Thoracic aorta (tissue), 2 donors: ENCODE data around the gene ATF7. TPM values are rescaled to one million over a fixed set of nuclear protein-coding genes. Genes with fewer than 3 reads are reported as not detected.

Experiments
- ATAC-seq: fragments of 150-250 bp; one replicate; pipeline ENCODE4 v1.8.0; 2017; ENCODE audit warnings: low read depth; ENCODE audit not compliant: insufficient number of reproducible peaks, low FRiP score
- DNase-seq: peaks from one replicate; pipeline ENCODE4 v3.0.0-alpha.2; 2020; ENCODE audit warnings: low spot score
- H3K27ac ChIP-seq, 2 donors: fragments of 200-600 bp; sonication (generic); 1 replicate in 1 of 2; 2 replicates in 1 of 2; pipeline ENCODE4 v1.5.1; 2016; ENCODE audit warnings: mild to moderate bottlenecking in 2 of 2, moderate library complexity in 2 of 2
- H3K27me3 ChIP-seq: fragments of 200-600 bp; sonication (generic); replicated peaks from 2 replicates; pipeline ENCODE4 v1.6.0; 2016; ENCODE audit warnings: mild to moderate bottlenecking; ENCODE audit not compliant: insufficient read depth
- H3K36me3 ChIP-seq: fragments of 200-600 bp; sonication (generic); one replicate; pipeline ENCODE4 v1.5.1; 2016
- H3K4me1 ChIP-seq, 2 donors: fragments of 200-600 bp; sonication (generic); 1 replicate in 1 of 2; 2 replicates in 1 of 2; pipeline versions ENCODE4 v1.5.1 to v1.6.0; 2016; ENCODE audit warnings: low read depth in 2 of 2, mild to moderate bottlenecking in 1 of 2; ENCODE audit not compliant: control insufficient read depth in 1 of 2
- H3K4me3 ChIP-seq: fragments of 200-600 bp; sonication (generic); 2 replicates; pipeline ENCODE4 v1.5.1; 2016; ENCODE audit warnings: mild to moderate bottlenecking
- H3K9me3 ChIP-seq: fragments of 200-600 bp; sonication (generic); 2 replicates; pipeline ENCODE4 v1.5.1; 2016
- CTCF ChIP-seq: fragments of 200-600 bp; sonication (generic); IDR thresholded peaks from one replicate; pipeline ENCODE4 v1.5.1; 2019; ENCODE audit warnings: antibody characterized with exemption
- total RNA-seq, 2 donors: library from RNA; depleted of rRNA; stranded (reverse); fragments of >200 nt; gene quantifications; one replicate each; pipeline versions ENCODE4 v1.1.0 to v1.2.3, GENCODE V29; 2016

The ATF7 gene
- total RNA-seq, 2 donors from 2014 or later: 24.4 to 82.1 TPM

GRCh38 chr12:53492188-53492587 lies 134.0 kb downstream of the ATF7 start:
- no peak for TF ChIP-seq CTCF
- H3K4me3 ChIP-seq: peak overlapping the region; percentile 83
- H3K27me3 ChIP-seq: no peaks in the 10 kb centered on the region
- no peak for DNase-seq
- H3K9me3 ChIP-seq: no peaks in the 10 kb centered on the region
- H3K36me3 ChIP-seq: no peaks in the 10 kb centered on the region
- no peak for ATAC-seq
- H3K4me1 ChIP-seq: peaks cover 10 to 25% of the 10 kb centered on the region in 2 donors
- H3K27ac ChIP-seq: peak overlapping the region; percentile 83 to 90

- DNase-seq (no peak), ATAC-seq (no peak)
Observed at GRCh38 chr12:53489242-53489864, 136.8 kb downstream of the ATF7 start.

GRCh38 chr12:53486736-53487487 lies 139.3 kb downstream of the ATF7 start:
- no peak for DNase-seq
- H3K4me1 ChIP-seq: peaks cover 0 to 5% of the 10 kb centered on the region in 2 donors
- H3K4me3 ChIP-seq: no peak overlapping the region
- peaks cover 39% of the 10 kb centered on the region for H3K36me3 ChIP-seq
- TF ChIP-seq CTCF: no peak
- H3K9me3 ChIP-seq: no peaks in the 10 kb centered on the region
- no peak overlapping the region for H3K27ac ChIP-seq
- H3K27me3 ChIP-seq: no peaks in the 10 kb centered on the region
- no peak for ATAC-seq

More at GRCh38 chr12:53489242-53489864, 136.8 kb downstream of the ATF7 start:
- Histone ChIP-seq H3K4me1 (peaks cover 10 to 25% of the 10 kb centered on the region in 2 donors), H3K36me3 (peaks cover 17% of the 10 kb centered on the region), H3K27me3 (no peaks in the 10 kb centered on the region), H3K9me3 (no peaks in the 10 kb centered on the region), H3K4me3 (no peak overlapping the region), H3K27ac (no peak overlapping the region)
- TF ChIP-seq CTCF: no peak

GRCh38 chr12:53485955-53486735 lies 140.0 kb downstream of the ATF7 start:
- Histone ChIP-seq H3K36me3 (peaks cover 46% of the 10 kb centered on the region), H3K27me3 (no peaks in the 10 kb centered on the region), H3K4me3 (no peak overlapping the region), H3K27ac (no peak overlapping the region), H3K9me3 (no peaks in the 10 kb centered on the region), H3K4me1 (no peaks in the 10 kb centered on the region)
- ATAC-seq (no peak), DNase-seq (no peak)
- no peak for TF ChIP-seq CTCF
